HG02610 (cell line): Measurements from ENCODE around the gene CPLX4.

Experiments used
- ATAC-seq: cut with Tn5 transposase; IDR thresholded peaks from one replicate; pipeline ENCODE4 v1.9.1; 2021; ENCODE audit warnings: mild to moderate bottlenecking, moderate library complexity; ENCODE audit not compliant: unreplicated experiment

The CPLX4 gene

GRCh38 chr18:59308248-59308937 lies 10.1 kb downstream of the CPLX4 start:
- peak; percentile 89 for ATAC-seq

- no peak for ATAC-seq
Measured at GRCh38 chr18:59306640-59307039, 11.8 kb downstream of the CPLX4 start.

GRCh38 chr18:59305295-59305694 lies 13.2 kb downstream of the CPLX4 start:
- ATAC-seq: no peak

GRCh38 chr18:59303656-59304195 lies 14.7 kb downstream of the CPLX4 start:
- no peak for ATAC-seq

- ATAC-seq: no peak
Measured at GRCh38 chr18:59303006-59303405, 15.4 kb downstream of the CPLX4 start.

GRCh38 chr18:59301929-59302328 lies 16.5 kb downstream of the CPLX4 start:
- ATAC-seq: no peak

GRCh38 chr18:59300676-59301285 lies 17.7 kb downstream of the CPLX4 start:
- no peak for ATAC-seq

GRCh38 chr18:59298871-59299270 lies 19.6 kb downstream of the CPLX4 start:
- ATAC-seq: no peak

GRCh38 chr18:59293317-59293716 lies 25.1 kb downstream of the CPLX4 start:
- no peak for ATAC-seq

GRCh38 chr18:59286341-59286740 lies 32.1 kb downstream of the CPLX4 start:
- ATAC-seq: no peak

- ATAC-seq: no peak
Measured at GRCh38 chr18:59282341-59282740, 36.1 kb downstream of the CPLX4 start.

GRCh38 chr18:59279722-59280121 lies 38.7 kb downstream of the CPLX4 start:
- no peak for ATAC-seq

- ATAC-seq: no peak
Measured at GRCh38 chr18:59279193-59279592, 39.3 kb downstream of the CPLX4 start.

- no peak for ATAC-seq
Measured at GRCh38 chr18:59278793-59279192, 39.7 kb downstream of the CPLX4 start.

GRCh38 chr18:59276047-59276446 lies 42.4 kb downstream of the CPLX4 start:
- ATAC-seq: no peak

GRCh38 chr18:59275406-59275949 lies 43.0 kb downstream of the CPLX4 start:
- no peak for ATAC-seq

GRCh38 chr18:59274533-59274928 lies 43.9 kb downstream of the CPLX4 start:
- no peak for ATAC-seq

GRCh38 chr18:59273759-59274532 lies 44.5 kb downstream of the CPLX4 start:
- ATAC-seq: no peak

- peak; percentile 40 for ATAC-seq
Measured at GRCh38 chr18:59272891-59273758, 45.3 kb downstream of the CPLX4 start, which contains the start of gene RAX. Gene RAX, minus strand, starts transcription at chr18:59273454. Its CDS starts 248 bp downstream, at chr18:59273206.

GRCh38 chr18:59272221-59272888 lies 46.1 kb downstream of the CPLX4 start:
- no peak for ATAC-seq
